A549 treated with CORT108297 at 1 μM for 4 hours (cell line): ENCODE results near the gene KCMF1. TPM values are rescaled to one million over a fixed set of nuclear protein-coding genes. Genes with fewer than 3 reads are reported as not detected.

ENCODE experiments used
- total RNA-seq: library from RNA; stranded (reverse); fragments of 200-300 nt; extraction: Qiagen RNA extraction; gene quantifications from 5 replicates; pipeline ENCODE4 v1.2.3, GENCODE V29; 2022

KCMF1 gene
- 87.2 to 97.4 TPM (median 95.0 TPM) in 5 replicates for total RNA-seq

GRCh38 chr2:84970868-84971509, at the start of gene KCMF1:
KCMF1 (plus strand) TSS chr2:84971161; CDS start chr2:84971452, 291 bp downstream.

Other genes starting within 250 kb of the KCMF1 start
- gene TRABD2A, start 90.1 kb upstream of the KCMF1 start, total RNA-seq = 8.2 to 11.5 TPM (median 9.9 TPM) in 5 replicates
- 7,983 to 8,915 TPM (median 8,638 TPM) in 5 replicates for gene TMSB10, start 65.5 kb upstream of the KCMF1 start, total RNA-seq
- gene TCF7L1, start 162.2 kb downstream of the KCMF1 start, total RNA-seq = 6.7 to 9.5 TPM (median 9.2 TPM) in 5 replicates